Activated CD8-positive, alpha-beta memory T cell treated with anti-CD3 and anti-CD28 coated beads, Interleukin-2, amount 50 U/mL, for 24 hours (primary cell): ENCODE measurements around the gene CPXM2.
"Not testable (repeated sequence)": the region's sequence is repeated elsewhere in the genome, so short reads cannot be mapped to it uniquely, and the experiment has no call there.

Source experiments
- DNase-seq: peaks from one replicate; pipeline ENCODE4 v3.0.0-alpha.2; 2020; ENCODE audit errors: extremely low read depth

CPXM2 gene

DNA sequence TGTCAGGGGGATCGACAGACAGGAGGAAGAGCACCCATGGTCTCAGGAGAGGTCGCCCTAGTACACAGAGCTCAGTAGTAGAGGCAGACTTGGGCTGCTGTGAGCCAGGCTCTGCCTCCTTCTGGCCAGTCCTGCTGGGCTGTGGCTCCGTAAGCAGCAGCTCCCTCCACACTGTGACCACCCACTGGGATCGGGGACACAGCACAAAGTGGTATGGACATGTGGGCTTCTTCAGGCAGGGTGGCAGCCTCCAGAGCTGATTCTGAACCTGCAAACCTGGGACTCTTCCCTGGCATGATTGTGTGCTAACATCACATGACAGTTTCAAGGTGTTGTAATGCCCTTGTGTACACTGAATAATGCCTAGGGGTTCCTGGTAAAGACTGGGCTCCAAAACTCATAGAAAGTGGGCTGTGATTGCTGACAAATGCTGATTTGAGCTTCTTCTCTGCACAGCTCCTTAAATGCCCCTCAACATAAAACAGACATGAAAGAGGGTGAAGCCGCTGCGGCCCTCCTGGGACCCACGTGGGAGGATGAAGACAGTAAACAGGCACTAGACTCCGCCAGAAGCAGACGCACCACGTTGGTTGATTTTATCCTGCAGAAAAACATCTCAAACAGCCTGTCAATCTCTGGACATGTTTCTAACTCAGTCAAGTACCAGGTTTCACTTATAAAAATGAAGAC lies 148.7 kb downstream of the CPXM2 start:
- DNase-seq: no peak

DNA sequence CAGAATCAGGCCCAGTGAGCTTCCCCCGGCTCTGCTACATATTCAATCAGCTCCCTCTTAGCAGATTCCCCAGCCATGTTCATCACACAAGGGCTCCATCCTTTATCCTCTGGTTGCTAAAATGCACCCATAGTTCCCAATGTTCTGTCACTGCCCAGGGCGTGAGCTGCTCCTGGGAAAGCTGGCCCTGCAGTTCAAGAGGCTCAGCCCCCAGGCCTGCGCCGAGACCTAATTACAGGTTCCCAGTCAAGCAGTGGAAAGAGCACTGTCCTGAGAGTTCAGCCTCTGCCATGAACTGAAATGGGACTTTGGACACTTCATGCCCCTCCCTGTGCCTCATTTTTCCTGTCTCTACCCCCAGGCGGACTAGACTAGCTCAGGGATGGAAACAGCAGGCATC lies 149.9 kb downstream of the CPXM2 start:
- no peak for DNase-seq

DNA sequence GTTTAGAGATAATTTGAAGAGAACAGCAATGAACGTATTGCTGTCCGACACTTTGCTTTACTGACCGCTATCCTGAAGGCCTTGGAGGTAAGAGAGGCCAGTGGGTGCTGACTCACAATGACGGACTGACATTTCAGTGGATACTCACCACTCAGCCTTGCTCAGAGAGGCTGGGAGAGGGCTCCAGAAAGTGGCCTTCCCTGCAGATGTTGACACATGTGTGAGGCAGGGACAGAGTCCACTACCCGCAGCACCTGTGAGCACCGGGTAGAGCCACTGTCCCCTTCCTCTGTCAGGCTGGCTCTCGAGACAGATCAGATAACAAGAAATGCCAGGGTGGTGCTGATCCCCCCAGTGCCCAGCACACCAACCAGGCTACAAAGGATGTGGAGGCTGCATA lies 150.5 kb downstream of the CPXM2 start:
- DNase-seq: no peak

- not testable (repeated sequence) for DNase-seq
These were observed 154.7 kb downstream of the CPXM2 start for GRCh38 chr10:123736917-123737316.

DNA sequence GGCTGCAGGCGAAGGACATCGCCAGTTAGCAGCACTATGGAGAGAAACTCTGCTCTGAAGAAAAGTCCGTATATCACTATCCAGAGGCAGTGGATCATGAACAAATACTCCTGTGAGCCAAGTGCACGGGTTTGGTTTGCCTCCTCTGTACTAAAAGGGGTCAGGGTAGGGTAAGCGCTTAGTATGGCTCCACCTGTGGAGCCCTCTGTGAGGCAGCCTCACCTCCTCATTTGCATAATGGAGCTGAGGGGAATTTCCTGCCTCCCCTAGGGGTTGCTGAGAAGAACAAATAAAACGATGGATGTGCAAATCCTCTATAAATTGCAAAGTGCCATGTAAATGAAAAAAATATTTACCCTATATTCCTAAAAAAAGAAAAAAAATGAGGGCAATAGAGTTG lies 162.1 kb downstream of the CPXM2 start:
- DNase-seq: no peak

GRCh38 chr10:123726836-123727235 lies 164.8 kb downstream of the CPXM2 start:
- DNase-seq: no peak

DNA sequence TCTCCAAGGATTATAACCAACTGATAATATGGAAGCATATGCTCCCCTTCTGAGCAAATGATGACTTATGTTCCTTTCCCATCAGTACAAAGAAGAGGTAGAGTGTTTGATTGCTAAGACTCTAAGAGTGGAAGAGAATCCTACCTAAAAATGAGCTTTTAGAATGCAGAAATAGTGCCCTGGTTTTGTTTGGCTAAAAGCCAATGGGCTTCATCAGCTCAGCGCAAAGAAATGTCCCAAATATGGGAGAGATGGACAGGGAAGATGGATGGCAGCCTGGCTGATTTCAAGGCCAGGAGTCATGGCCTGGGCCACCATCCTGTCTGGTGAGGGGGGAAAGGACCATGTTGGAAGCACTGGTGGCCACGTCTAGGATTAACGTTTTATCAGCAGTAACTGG lies 165.2 kb downstream of the CPXM2 start:
- DNase-seq: no peak

DNA sequence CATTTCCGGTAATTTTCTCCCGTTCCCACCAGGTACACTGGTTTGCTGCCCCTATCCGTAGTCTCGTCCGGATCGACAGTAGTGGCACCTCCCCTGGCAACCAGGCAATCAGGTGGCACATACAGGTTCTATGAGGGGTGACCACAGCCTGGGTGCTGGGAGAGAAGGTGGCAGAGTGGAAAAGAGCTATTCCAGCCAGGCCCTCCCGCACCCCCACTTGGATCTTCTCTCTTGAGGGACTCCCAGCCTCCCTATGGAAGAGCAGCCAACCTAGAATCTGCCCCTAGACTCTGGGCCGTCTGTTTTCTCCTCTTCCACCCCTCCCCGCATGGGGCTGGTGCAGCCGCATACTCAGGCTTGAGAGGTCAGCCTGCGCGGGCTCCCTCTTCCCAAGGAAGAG lies 166.9 kb downstream of the CPXM2 start:
- DNase-seq: no peak

DNA sequence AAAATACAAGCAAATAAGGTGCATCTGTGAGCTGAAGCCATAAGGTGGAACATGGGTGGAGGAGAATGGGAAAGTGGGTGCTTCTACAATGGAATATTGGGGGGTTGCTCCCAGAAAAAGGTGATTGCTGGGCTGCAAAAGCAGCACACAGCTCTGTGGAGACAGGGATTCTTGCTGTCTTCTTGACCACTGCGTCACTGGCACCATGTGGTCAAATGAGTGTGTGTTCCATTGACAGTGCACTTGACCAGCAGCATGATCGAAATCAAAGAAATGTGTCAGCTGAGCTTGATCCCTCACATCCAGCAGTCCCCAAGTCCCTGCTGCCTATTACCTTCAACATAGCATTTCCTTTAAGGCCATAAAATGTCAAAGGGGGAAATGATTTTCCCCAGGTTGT lies 169.3 kb downstream of the CPXM2 start:
- DNase-seq: no peak

DNA sequence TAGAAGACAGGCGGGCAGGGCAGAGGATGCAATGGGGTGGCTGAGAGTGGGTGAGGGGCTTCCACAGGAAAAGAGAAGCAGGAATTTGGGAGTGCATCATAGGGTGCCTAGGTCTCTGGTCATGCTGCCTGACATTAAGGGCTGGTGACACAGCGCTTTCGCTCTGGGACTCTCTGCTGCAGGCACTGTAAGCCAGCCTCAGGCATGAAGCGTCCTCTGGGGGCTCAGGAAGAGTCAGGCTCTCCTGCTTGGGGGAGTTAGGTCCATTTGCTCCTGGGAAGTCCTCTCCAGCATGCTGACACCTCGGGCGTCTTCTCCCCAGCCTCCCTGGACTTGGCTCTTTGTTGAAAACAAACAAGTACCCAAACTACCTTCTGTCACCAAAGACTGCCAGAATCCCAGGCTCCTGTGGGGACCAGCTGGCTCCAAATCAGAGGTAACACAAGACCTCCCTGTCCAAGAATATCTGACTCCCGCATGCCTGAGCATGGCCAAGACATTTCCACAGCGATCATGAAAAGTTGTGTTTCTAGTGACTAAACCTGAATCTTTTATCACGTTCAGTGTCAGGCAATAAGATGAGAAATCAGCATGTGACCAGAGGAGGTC lies 170.1 kb downstream of the CPXM2 start:
- DNase-seq: no peak

DNA sequence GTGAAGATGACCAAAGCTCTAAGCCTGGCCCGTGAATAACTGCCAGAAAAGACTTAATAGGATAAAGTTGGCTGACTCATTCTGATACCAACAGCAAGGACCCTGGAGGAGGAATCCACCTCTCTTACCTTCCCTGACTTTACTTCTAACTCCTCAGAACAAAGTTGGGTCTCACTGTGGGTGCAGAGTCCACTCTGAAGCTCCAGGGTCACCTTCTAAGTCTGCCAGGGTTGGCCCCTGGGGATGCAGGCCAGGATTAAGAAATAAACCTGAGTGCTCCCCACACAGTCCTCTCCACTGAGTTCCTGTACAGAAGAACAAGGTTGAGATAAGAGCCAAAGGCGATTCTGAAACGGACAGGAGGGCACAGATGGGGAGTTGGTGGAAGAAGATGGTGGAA lies 171.1 kb downstream of the CPXM2 start:
- DNase-seq: no peak

GRCh38 chr10:123718544-123719060 lies 173.0 kb downstream of the CPXM2 start:
- no peak for DNase-seq

GRCh38 chr10:123717336-123717735 lies 174.3 kb downstream of the CPXM2 start:
- DNase-seq: no peak

- no peak for DNase-seq
These were observed 176.1 kb downstream of the CPXM2 start for GRCh38 chr10:123715546-123715945.

GRCh38 chr10:123706236-123706635 lies 185.4 kb downstream of the CPXM2 start:
- DNase-seq: no peak

DNA sequence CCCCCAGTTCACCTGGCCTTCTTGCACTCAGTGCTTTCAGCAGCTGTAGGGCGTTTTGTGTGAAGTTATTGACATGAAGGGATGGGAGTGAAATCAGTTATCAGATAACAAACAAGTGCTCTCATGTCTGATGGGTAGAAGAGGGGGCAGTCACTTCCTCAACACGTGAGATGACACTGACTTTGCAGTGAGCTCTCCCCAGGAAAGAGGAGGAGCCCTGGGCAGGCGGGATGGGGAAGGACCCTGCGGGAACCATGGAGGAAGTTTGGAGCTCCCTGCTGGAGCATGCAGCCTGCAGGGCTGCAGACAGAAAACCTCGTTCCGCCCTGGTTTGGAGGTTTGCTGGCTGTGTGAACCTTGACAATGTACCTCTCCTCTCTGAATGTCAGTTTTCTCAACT lies 186.8 kb downstream of the CPXM2 start:
- no peak for DNase-seq

GRCh38 chr10:123704076-123704475 lies 187.5 kb downstream of the CPXM2 start:
- no peak for DNase-seq

- no peak for DNase-seq
These were observed 188.3 kb downstream of the CPXM2 start for GRCh38 chr10:123703195-123703790.
